ENCODE results near the gene COPE.

DNA sequence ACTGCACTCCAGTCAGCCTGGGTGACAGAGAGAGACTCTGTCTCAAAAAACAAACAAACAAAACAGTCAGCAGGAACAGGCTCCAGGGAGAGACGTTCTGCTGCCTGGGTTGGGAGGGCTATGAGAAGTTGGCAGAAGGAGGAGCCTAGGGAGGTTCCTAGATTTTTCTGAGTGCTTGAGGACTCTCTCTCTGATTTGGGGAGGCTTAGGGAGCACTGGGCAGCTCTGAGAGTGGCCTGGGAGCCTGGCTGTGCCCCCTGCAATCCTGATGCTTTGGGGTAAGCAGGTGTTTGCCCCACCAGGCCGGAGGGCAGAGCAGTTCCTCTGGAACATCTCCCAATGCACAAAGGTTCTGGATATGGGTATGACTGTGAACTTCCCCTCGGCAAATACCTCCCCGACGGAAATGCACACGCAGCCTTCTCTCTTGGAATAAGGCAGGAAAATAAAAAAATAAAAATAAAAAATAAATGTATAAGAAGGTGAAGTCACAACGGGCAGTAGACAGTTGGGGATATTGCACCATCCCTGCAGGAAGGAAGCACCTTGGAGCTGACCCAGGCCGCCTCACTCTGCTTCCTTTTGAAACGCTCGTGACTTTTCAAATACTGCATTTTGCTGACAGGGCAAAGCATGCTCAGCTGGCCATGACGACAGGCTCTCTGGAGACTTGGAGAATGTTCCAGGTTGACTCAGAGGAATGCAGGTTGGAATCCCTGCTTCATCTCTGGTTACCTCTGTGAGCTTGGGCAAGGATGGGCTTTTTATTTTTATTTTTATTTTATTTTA is 48.4 kb upstream of the COPE start:
- TF ChIP-seq, protein P1, sequence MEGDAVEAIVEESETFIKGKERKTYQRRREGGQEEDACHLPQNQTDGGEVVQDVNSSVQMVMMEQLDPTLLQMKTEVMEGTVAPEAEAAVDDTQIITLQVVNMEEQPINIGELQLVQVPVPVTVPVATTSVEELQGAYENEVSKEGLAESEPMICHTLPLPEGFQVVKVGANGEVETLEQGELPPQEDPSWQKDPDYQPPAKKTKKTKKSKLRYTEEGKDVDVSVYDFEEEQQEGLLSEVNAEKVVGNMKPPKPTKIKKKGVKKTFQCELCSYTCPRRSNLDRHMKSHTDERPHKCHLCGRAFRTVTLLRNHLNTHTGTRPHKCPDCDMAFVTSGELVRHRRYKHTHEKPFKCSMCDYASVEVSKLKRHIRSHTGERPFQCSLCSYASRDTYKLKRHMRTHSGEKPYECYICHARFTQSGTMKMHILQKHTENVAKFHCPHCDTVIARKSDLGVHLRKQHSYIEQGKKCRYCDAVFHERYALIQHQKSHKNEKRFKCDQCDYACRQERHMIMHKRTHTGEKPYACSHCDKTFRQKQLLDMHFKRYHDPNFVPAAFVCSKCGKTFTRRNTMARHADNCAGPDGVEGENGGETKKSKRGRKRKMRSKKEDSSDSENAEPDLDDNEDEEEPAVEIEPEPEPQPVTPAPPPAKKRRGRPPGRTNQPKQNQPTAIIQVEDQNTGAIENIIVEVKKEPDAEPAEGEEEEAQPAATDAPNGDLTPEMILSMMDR (IDR thresholded peaks at IDR 0.05): no peak
- TF ChIP-seq POLR2A (IDR thresholded peaks at IDR 0.05): no peak
